Smooth muscle cell (in vitro differentiated cells): ENCODE measurements around the gene TARBP2. TPM values are rescaled to one million over a fixed set of nuclear protein-coding genes. Genes with fewer than 3 reads are reported as not detected.

ENCODE experiments used
- DNase-seq: peaks from one replicate; lab custom pipeline; 2025; ENCODE audit not compliant: unreplicated experiment; lab: John Stamatoyannopoulos, UW
- H2AFZ ChIP-seq: fragments of 200-600 bp; sonication (generic); 2 replicates; pipeline ENCODE4 v1.6.0; 2016; ENCODE audit warnings: antibody characterized with exemption, low read depth, mild to moderate bottlenecking
- H3F3A ChIP-seq: fragments of 200-600 bp; sonication (generic); 2 replicates; pipeline ENCODE4 v1.6.0; 2017; ENCODE audit warnings: antibody characterized with exemption, low read depth
- H3K27ac ChIP-seq: fragments of 200-600 bp; sonication (generic); 2 replicates; pipeline ENCODE4 v1.5.1; 2016; ENCODE audit warnings: low read depth, mild to moderate bottlenecking
- H3K27me3 ChIP-seq: fragments of 200-600 bp; sonication (generic); 2 replicates; pipeline ENCODE4 v1.6.1; 2016; ENCODE audit warnings: low read depth, mild to moderate bottlenecking
- H3K36me3 ChIP-seq: fragments of 200-600 bp; sonication (generic); 2 replicates; pipeline ENCODE4 v1.5.1; 2016; ENCODE audit warnings: low read depth
- H3K4me1 ChIP-seq: fragments of 200-600 bp; sonication (generic); 2 replicates; pipeline ENCODE4 v1.5.1; 2016; ENCODE audit warnings: low read depth
- H3K4me2 ChIP-seq: fragments of 200-600 bp; sonication (generic); 2 replicates; pipeline ENCODE4 v1.6.0; 2016; ENCODE audit warnings: mild to moderate bottlenecking
- H3K4me3 ChIP-seq: fragments of 200-600 bp; sonication (generic); 2 replicates; pipeline ENCODE4 v1.5.1; 2016; ENCODE audit warnings: mild to moderate bottlenecking
- H3K79me2 ChIP-seq: fragments of 200-600 bp; sonication (generic); 2 replicates; pipeline ENCODE4 v1.6.0; 2016; ENCODE audit warnings: low read depth, mild to moderate bottlenecking
- H3K9ac ChIP-seq: fragments of 200-600 bp; sonication (generic); 2 replicates; pipeline ENCODE4 v1.6.0; 2016; ENCODE audit warnings: low read depth
- H3K9me3 ChIP-seq: fragments of 200-600 bp; sonication (generic); replicated peaks from 2 replicates; pipeline ENCODE4 v1.5.1; 2016; ENCODE audit warnings: low read depth
- H4K20me1 ChIP-seq: fragments of 200-600 bp; sonication (generic); 2 replicates; pipeline ENCODE4 v1.6.0; 2016; ENCODE audit warnings: low read depth
- CTCF ChIP-seq: fragments of 200-600 bp; sonication (generic); IDR thresholded peaks from 2 replicates; pipeline ENCODE4 v1.5.1; 2017; ENCODE audit warnings: borderline replicate concordance, mild to moderate bottlenecking, antibody characterized with exemption; ENCODE audit not compliant: insufficient read depth, poor library complexity, severe bottlenecking
- WGBS: methylation state at CpG from one replicate; pipeline ENCODE4 v1.1.7; 2016; ENCODE audit warnings: low lambda C conversion rate; 5-methylcytosine and 5-hydroxymethylcytosine counted together
- polyA plus RNA-seq: library from polyadenylated mRNA; unstranded; fragments of >200 nt; fragmentation: Nextera tagmentation; extraction: Ambion mirVana; gene quantifications from 2 replicates; pipeline ENCODE4 v1.2.1, GENCODE V29; 2016
- total RNA-seq: library from RNA; depleted of rRNA; stranded (reverse); fragments of >200 nt; gene quantifications from 2 replicates; pipeline ENCODE4 v1.2.3, GENCODE V29; 2014

TARBP2 gene
- total and polyA plus RNA-seq, 2 experiments from 2014 or later, result 31.8 to 47.5 TPM

GRCh38 chr12:53495903-53496751, 5.0 kb upstream of the TARBP2 start:
- Histone ChIP-seq H3K36me3 (no peaks in the 10 kb centered on the region), H3K4me3 (peak overlapping the region; percentile 9), H2AFZ (no peak overlapping the region), H4K20me1 (no peaks in the 10 kb centered on the region), H3K4me1 (peaks cover 42% of the 10 kb centered on the region), H3K27me3 (no peaks in the 10 kb centered on the region), H3K9ac (no peak overlapping the region), H3F3A (peaks cover 16% of the 10 kb centered on the region), H3K4me2 (peak overlapping the region; percentile 54), H3K79me2 (peaks cover 22% of the 10 kb centered on the region), H3K27ac (peak overlapping the region; percentile 23), H3K9me3 (no peaks in the 10 kb centered on the region)
- no peak for TF ChIP-seq CTCF
- 32% methylated on average over 5 of the region's 5 CpGs for WGBS
- no peak for DNase-seq

- WGBS, result 87% methylated on average over 1 of the region's 1 CpG
- DNase-seq, result no peak
- peaks cover 24% of the 10 kb centered on the region for H3K79me2 ChIP-seq
- no peaks in the 10 kb centered on the region for H3K36me3 ChIP-seq
- peak overlapping the region; percentile 9 for H3K4me3 ChIP-seq
- no peaks in the 10 kb centered on the region for H3K9me3 ChIP-seq
- TF ChIP-seq CTCF, result no peak
- no peak overlapping the region for H3K9ac ChIP-seq
- H3K4me1 ChIP-seq, result peaks cover 42% of the 10 kb centered on the region
- no peak overlapping the region for H2AFZ ChIP-seq
- H3K4me2 ChIP-seq, result peak overlapping the region; percentile 54
- H3F3A ChIP-seq, result peaks cover 16% of the 10 kb centered on the region
- H4K20me1 ChIP-seq, result no peaks in the 10 kb centered on the region
- H3K27ac ChIP-seq, result peak overlapping the region; percentile 10
- no peaks in the 10 kb centered on the region for H3K27me3 ChIP-seq
These were observed 4.4 kb upstream of the TARBP2 start for GRCh38 chr12:53496752-53497032.

GRCh38 chr12:53497461-53497860, 3.6 kb upstream of the TARBP2 start:
- no peaks in the 10 kb centered on the region for H3K27me3 ChIP-seq
- no peak overlapping the region for H3K9ac ChIP-seq
- H3K4me2 ChIP-seq, result no peak overlapping the region
- DNase-seq, result no peak
- no peak overlapping the region for H3K27ac ChIP-seq
- no peaks in the 10 kb centered on the region for H4K20me1 ChIP-seq
- H3K36me3 ChIP-seq, result no peaks in the 10 kb centered on the region
- H3K4me3 ChIP-seq, result no peak overlapping the region
- H3F3A ChIP-seq, result peaks cover 16% of the 10 kb centered on the region
- H2AFZ ChIP-seq, result no peak overlapping the region
- peaks cover 42% of the 10 kb centered on the region for H3K4me1 ChIP-seq
- H3K79me2 ChIP-seq, result peaks cover 30% of the 10 kb centered on the region
- no peak for TF ChIP-seq CTCF
- H3K9me3 ChIP-seq, result no peaks in the 10 kb centered on the region
- 90% methylated on average over 3 of the region's 3 CpGs for WGBS

GRCh38 chr12:53498235-53498630, 2.9 kb upstream of the TARBP2 start:
- Histone ChIP-seq H3K4me1 (peaks cover 42% of the 10 kb centered on the region), H3K36me3 (no peaks in the 10 kb centered on the region), H3K9me3 (no peaks in the 10 kb centered on the region), H3F3A (peaks cover 14% of the 10 kb centered on the region), H3K79me2 (peaks cover 30% of the 10 kb centered on the region), H3K4me2 (peak overlapping the region; percentile 93), H2AFZ (no peak overlapping the region), H3K27me3 (no peaks in the 10 kb centered on the region), H3K9ac (no peak overlapping the region), H4K20me1 (no peaks in the 10 kb centered on the region), H3K4me3 (peak overlapping the region; percentile 57), H3K27ac (no peak overlapping the region)
- no peak for DNase-seq
- no peak for TF ChIP-seq CTCF
- WGBS, result 73% methylated on average over 2 of the region's 2 CpGs
